ENCODE measurements around the gene ASCC2. TPM values are rescaled to one million over a fixed set of nuclear protein-coding genes. Genes with fewer than 3 reads are reported as not detected.

ASCC2 gene
- total RNA-seq, 1 donor from 2014 or later, result 24.9 TPM

DNA sequence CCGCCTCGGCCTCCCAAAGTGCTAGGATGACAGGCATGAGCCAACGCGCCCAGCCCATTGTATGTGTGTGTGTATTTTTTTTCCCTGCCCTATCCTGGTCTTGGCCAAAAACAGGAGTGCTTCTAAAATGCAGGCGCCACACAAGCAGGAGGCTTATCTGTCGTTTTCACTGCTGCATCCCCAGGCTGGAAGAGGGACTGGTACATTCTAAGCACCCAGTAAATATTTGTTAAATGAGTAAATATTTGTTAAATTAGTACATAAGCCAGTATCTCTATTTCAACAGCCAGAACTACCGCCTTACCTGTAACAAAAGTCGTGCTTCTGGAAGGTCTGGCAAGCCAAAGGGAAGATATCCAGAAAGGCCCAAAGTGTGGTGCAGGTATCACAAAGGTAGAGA lies 24.9 kb downstream of the ASCC2 start:
- TF ChIP-seq, protein P1, sequence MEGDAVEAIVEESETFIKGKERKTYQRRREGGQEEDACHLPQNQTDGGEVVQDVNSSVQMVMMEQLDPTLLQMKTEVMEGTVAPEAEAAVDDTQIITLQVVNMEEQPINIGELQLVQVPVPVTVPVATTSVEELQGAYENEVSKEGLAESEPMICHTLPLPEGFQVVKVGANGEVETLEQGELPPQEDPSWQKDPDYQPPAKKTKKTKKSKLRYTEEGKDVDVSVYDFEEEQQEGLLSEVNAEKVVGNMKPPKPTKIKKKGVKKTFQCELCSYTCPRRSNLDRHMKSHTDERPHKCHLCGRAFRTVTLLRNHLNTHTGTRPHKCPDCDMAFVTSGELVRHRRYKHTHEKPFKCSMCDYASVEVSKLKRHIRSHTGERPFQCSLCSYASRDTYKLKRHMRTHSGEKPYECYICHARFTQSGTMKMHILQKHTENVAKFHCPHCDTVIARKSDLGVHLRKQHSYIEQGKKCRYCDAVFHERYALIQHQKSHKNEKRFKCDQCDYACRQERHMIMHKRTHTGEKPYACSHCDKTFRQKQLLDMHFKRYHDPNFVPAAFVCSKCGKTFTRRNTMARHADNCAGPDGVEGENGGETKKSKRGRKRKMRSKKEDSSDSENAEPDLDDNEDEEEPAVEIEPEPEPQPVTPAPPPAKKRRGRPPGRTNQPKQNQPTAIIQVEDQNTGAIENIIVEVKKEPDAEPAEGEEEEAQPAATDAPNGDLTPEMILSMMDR (IDR thresholded peaks at IDR 0.05), result no peak
- H3K9me3 ChIP-seq, result no peaks in the 10 kb centered on the region
- H3K4me1 ChIP-seq, result no peaks in the 10 kb centered on the region
- H3K27ac ChIP-seq, result no peak overlapping the region
- peaks cover 64 to 85% of the 10 kb centered on the region in 2 donors for H3K36me3 ChIP-seq
- no peaks in the 10 kb centered on the region for H3K27me3 ChIP-seq
- H3K4me3 ChIP-seq, result no peak overlapping the region
- intact Hi-C loops (cut with DNase I), result no loop called here
- no peak for DNase-seq (ENCODE audit: low spot score in 2 of 2)

DNA sequence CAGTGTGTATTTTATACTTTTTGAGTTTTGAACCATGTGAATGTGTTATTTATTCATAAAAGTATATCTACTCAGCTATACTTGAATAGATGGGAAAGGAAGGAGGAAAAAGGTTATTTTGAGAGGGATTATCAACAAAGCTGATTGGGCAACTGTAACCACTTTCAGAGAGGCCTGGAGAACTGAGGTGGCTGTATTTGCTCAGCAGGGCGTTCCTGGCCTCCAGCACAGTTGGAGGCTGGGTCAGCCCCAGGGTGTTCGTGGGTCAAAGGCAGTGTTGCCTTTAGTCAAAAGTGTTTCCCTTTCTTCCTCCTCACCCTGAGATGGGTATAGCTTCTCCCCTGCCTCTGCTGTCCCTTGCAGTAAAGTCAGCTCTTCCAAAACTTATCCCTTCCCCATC lies 26.7 kb downstream of the ASCC2 start:
- intact Hi-C loops (cut with DNase I), result no loop called here

DNA sequence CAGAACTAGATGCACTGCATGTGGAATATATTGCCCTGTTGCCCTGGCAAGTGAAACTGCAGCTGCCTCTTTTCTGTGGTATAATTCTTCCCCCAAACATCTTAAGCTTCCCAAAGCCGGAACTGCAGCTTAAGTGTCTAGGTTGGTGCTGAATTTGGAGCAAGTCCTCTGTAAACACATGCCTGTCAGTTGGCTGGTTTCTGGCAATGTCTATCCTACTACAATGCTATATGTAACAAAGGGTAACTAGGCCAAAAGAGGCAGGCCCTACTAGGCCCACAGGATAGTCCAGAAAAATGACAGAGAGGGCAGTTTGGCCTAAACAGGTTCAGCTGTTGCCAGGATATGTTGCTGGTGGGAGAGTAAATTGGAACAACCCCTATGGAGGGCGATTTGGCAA lies 27.9 kb downstream of the ASCC2 start:
- no peaks in the 10 kb centered on the region for H3K4me1 ChIP-seq
- intact Hi-C loops (cut with DNase I), result no loop called here
- no peak overlapping the region for H3K27ac ChIP-seq
- no peaks in the 10 kb centered on the region for H3K27me3 ChIP-seq
- TF ChIP-seq, protein P1 (IDR thresholded peaks at IDR 0.05), result no peak
- no peak for DNase-seq (ENCODE audit: low spot score in 2 of 2)
- peaks cover 86 to 91% of the 10 kb centered on the region in 2 donors for H3K36me3 ChIP-seq
- no peaks in the 10 kb centered on the region for H3K9me3 ChIP-seq
- H3K4me3 ChIP-seq, result no peak overlapping the region

More for the DNA sequence above, 26.7 kb downstream of the ASCC2 start:
- no peaks in the 10 kb centered on the region for H3K4me1 ChIP-seq
- no peaks in the 10 kb centered on the region for H3K27me3 ChIP-seq
- peaks cover 75 to 89% of the 10 kb centered on the region in 2 donors for H3K36me3 ChIP-seq
- DNase-seq (ENCODE audit: low spot score in 2 of 2), result no peak
- TF ChIP-seq, protein P1 (IDR thresholded peaks at IDR 0.05), result no peak
- no peaks in the 10 kb centered on the region for H3K9me3 ChIP-seq
- H3K27ac ChIP-seq, result no peak overlapping the region
- H3K4me3 ChIP-seq, result no peak overlapping the region

DNA sequence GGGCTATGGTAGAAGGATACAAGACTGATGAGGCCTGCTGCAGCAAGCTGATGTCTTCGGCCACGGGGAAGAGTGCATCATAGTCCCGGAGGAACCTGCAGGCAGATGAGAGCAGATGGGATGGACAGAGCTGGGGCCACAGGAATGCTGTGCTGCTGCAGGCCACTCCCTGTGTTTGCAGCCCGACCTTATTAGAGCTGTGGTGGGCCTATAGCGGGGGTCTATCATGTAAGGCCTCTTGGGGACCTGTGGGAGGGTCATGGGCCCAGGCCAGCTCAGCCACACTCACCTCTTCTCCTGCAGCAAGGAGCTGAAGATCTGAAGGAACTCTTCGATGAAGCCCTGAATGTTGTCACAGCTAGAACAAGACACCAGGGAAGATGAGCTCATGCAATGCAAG lies 31.9 kb downstream of the ASCC2 start:
- TF ChIP-seq, protein P1 (IDR thresholded peaks at IDR 0.05), result no peak
- intact Hi-C loops (cut with DNase I), result no loop called here
- H3K27me3 ChIP-seq, result no peaks in the 10 kb centered on the region
- peaks cover 81 to 91% of the 10 kb centered on the region in 2 donors for H3K36me3 ChIP-seq
- no peaks in the 10 kb centered on the region for H3K4me1 ChIP-seq
- DNase-seq (ENCODE audit: low spot score in 2 of 2), result no peak
- no peaks in the 10 kb centered on the region for H3K9me3 ChIP-seq
- H3K27ac ChIP-seq, result no peak overlapping the region
- H3K4me3 ChIP-seq, result no peak overlapping the region

DNA sequence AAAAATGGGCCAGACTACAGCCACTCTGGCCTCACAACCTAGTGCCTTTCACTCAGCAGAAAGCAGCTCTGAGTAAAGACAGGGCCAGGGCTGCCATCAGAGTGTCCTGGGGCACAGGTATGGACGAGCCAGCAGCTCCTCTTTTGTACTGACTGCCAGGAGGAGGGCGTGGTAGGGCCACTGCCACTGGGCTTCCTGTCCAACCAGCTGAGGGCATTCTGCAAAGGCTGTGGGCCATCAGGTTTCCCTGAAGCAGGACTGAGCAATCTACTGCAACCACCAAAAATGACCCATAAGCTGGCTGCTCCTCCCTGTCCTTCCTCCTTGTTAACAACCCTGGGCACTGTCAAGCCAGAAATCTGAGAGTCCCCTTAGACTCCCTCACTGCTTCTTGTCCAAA lies 33.1 kb downstream of the ASCC2 start:
- intact Hi-C loops (cut with DNase I), result no loop called here
- TF ChIP-seq, protein P1 (IDR thresholded peaks at IDR 0.05), result no peak
- peaks cover 79 to 91% of the 10 kb centered on the region in 2 donors for H3K36me3 ChIP-seq
- no peak for DNase-seq (ENCODE audit: low spot score in 2 of 2)
- H3K27ac ChIP-seq, result no peak overlapping the region
- no peaks in the 10 kb centered on the region for H3K27me3 ChIP-seq
- H3K4me3 ChIP-seq, result no peak overlapping the region
- no peaks in the 10 kb centered on the region for H3K9me3 ChIP-seq
- no peaks in the 10 kb centered on the region for H3K4me1 ChIP-seq

DNA sequence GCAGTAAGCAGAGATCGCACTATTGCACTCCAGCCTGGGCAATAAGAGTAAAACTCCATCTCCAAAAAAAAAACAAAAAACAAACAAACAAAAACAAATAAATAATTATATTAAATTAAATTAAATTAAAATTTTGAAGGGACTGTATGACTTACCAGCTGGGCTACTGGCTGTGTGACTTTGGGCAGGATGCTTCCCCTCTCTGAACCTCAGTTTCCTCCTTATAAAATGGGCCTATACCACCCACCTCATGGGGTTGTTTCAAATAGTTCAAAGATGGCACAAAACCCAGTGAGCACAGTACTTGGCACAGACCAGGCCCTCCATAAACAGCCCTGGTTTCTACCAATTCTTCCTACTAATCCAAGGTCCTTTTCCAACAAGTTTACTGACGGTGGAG lies 34.9 kb downstream of the ASCC2 start:
- Histone ChIP-seq H3K36me3 (peaks cover 72 to 86% of the 10 kb centered on the region in 2 donors), H3K9me3 (no peaks in the 10 kb centered on the region), H3K27me3 (no peaks in the 10 kb centered on the region), H3K27ac (no peak overlapping the region), H3K4me3 (no peak overlapping the region), H3K4me1 (peaks cover 0 to 11% of the 10 kb centered on the region in 2 donors)
- no peak for DNase-seq (ENCODE audit: low spot score in 2 of 2)
- TF ChIP-seq, protein P1 (IDR thresholded peaks at IDR 0.05), result no peak
- intact Hi-C loops (cut with DNase I), result no loop called here
